D341Med (cell line): ENCODE measurements around the gene GYG2.
"Not testable (repeated sequence)": the region's sequence is repeated elsewhere in the genome, so short reads cannot be mapped to it uniquely, and the experiment has no call there.

ENCODE experiments used
- DNase-seq: peaks from one replicate; pipeline ENCODE4 v3.0.0; 2012; ENCODE audit warnings: low spot score

The GYG2 gene

DNA sequence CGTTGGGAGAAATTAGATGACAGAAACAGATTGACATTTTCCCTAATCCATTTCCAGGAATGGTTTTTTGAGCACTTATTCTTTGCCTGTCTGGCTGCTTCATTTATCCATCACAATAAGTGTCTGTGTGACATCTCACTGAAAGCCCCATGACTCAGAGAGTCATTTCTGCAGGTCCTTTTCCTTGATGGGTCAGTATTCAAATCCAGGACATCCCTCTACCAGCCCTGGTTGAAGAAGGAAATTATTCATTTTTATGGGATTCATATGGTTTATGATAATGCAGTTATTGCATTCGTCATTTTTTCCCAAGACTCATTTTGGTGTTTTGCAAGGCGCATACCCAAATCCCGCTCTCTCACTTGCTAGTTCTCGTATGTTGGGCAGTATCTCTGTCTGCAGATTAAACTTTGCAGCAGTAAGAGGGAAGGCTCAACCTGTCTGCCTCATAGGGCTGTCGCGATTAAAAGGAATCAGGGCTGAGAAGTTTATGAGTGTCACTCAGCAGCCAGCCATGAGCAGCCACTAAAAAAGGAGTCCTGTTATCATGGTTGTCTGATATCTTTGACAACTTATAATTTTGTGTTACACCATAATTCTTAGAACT is 44.0 kb downstream of the GYG2 start:
- DNase-seq = no peak

DNA sequence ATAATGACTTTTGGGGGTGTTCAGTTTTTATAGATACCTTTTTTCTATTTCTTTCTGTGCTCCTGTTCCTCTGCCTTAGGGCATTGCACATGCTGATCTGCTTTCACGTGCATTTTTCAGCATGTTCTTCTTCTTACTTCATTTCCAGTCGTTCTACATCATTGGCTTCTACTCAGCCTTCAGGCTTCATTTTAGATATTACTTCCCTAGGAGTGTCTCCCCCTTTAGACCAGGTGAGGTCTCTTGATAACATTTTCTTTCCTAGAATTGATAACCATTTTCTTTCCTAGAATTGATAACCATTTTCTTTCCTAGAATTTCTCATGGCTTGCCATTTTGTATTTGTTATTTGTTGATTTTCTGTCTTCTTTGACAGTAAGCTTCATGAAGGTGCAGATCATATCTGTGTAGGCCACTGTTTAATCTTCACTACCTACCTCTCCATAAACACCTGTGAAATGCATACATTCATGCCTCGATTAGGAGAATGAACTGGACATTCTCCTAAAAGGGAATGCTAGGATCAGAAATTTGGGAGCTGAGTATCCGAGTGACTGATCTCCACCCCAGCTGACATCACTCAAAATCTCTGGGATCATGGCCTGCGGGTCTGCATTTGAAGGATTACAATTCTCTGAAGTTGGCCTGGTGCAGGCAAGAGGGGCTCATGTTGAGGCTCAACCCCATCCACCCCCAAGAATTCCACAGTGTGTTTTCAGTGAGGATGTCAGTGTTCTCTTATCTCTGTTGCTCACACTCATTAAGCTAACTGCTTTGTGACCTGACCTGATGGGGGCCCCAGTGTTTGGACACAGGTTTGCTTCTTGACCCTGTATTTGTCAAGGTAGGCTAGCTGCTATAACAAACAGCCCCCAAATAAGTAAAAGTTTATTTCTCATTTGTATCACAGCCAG is 45.7 kb downstream of the GYG2 start:
- DNase-seq = no peak

DNA sequence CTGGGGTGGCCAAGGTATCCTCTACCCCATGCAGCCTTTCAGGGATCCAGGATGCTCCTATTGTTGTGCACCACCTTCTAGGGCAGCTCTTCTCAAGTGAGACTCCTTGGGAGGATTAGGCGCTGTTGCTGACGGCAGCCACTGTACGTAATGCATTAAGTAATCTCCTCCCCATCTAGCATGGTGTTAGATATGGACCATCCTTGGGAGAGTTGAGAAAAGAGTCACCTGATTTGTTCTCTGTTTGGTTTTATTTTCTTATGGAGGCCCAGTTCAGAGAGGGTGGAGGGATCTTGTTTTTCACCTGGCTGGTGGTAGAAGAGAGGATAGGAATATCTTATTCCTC is 46.4 kb downstream of the GYG2 start:
- DNase-seq = no peak

- DNase-seq = no peak
Measured at GRCh38 chrX:2875798-2876399, 47.2 kb downstream of the GYG2 start.

- DNase-seq = no peak
Measured at GRCh38 chrX:2878563-2878962, 49.8 kb downstream of the GYG2 start.

- no peak for DNase-seq
Measured at GRCh38 chrX:2879670-2880069, 50.9 kb downstream of the GYG2 start.

GRCh38 chrX:2883770-2884169 is 55.0 kb downstream of the GYG2 start:
- DNase-seq = no peak

GRCh38 chrX:2888309-2888708 is 59.6 kb downstream of the GYG2 start:
- DNase-seq = no peak

DNA sequence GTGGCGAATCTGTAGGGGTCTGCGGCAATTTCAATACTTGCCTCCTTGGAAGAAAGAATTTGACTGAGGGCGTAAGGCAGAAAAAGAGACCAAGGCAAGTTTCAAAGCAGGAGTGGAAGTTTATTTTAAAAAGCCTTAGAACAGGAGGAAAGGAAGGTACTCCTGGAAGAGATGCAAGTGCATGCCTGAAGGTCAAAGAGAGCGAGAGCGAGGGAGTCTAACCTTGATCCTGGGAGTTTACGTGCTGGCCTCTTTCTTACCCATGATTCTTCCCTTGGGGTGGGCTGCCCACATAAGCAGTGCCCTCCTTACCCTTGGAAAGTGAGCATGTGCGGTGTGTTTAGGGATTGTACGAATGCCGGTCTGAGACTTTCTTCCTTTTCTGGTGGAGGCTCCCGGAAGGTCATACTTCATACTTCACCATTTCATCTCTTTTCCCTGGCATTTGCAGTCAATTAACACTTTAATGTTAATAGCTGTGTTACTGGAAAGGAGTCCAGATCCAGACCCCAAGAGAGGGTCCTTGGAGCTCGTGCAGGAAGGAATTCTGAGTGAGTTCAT is 60.4 kb downstream of the GYG2 start:
- DNase-seq = no peak

DNA sequence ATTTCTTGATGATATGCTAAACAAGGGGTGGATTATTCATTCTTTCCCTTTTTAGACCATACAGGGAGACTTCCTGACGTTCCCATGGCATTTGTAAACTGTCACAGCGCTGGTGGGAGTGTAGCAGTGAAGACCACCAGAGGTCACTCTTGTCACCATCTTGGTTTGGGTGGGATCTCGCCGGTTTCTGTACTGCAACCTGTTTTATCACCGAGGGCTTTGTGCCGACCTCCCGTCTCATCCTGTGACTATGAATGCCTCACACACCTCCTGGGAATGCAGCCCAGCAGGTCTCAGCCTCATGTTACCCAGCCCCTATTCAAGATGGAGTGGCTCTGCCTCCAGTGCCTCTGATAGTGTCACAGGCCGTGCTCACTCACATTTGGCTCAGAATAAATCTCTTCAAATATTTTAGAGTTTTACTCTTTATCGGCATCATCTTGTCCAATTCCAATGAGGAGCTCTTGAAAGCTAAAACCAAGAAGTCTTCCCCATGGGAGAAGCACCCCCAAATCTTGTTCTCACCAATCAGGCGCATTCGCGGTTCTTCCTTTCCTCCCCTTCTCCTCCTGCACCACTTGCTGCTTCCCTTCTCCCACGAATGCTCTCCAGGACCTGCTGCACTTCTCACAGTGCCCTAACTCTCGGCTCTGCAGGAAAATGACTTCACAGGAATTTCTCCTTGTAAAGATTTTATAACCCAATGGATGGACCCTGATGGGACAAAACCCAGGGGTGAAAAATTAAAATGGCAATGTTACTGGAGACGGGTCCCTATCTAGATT is 61.2 kb downstream of the GYG2 start:
- DNase-seq = not testable (repeated sequence)

DNA sequence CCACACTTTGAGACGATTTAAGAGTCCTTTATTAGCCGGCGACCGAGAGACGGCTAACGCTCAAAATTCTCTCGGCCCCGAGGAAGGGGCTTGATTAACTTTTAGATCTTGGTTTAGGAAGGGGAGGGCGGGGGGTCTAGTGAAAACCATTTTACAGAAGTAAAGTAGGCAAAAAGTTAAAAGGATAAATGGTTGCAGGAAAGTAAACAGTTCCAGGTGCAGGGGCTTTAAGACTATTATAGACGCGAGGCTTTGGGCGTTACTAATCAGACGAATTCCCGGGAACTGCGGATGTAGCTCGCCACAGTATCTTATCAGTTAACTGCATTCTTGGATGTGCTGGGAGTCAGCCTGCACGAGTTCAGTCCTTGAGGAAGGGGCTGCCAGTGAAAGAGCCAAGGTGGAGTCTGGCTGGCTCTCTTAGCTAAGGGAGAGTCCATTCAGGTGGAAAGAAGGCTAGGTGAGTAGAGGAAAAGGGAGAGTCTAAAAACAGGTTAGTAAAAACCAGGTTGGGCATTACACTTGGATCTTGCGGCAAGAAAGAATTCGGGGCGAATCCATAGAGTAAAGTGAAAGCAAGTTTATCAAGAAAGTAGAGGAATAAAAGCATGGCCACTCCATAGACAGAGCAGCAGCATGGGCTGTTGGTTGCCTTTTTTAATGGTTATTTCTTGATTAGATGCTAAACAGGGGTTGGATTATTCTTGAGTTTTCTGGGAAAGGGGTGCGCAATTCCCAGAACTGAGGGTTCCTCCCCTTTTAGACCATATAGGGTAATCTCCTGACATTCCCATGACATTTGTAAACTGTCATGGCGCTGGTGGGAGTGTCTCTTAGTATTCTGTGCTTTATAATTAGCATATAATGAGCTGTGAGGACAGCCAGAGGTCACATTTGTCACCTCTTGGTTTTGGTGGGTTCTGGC is 62.1 kb downstream of the GYG2 start:
- not testable (repeated sequence) for DNase-seq

DNA sequence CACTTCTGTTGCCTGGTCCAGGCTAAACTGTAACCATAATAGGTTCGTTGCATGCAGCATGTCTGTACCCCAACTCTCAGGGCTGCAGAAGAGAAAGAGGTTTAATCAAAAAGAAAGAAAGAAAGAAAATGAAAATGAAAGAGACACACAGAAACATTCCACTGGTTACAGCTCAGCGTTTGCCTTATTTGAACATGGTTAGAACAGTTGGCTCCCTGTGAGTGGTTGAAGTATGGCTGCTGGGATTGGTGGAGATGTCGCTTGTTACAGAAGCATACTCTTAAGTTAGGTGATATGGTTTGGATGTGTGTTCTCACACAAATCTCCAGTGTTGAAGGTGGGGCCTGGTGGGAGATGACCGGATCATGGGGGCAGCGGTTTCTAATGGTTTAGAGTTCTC is 64.1 kb downstream of the GYG2 start:
- DNase-seq = no peak

GRCh38 chrX:2894885-2895292 is 66.2 kb downstream of the GYG2 start:
- no peak for DNase-seq

GRCh38 chrX:2897311-2897689 is 68.6 kb downstream of the GYG2 start:
- DNase-seq = no peak

DNA sequence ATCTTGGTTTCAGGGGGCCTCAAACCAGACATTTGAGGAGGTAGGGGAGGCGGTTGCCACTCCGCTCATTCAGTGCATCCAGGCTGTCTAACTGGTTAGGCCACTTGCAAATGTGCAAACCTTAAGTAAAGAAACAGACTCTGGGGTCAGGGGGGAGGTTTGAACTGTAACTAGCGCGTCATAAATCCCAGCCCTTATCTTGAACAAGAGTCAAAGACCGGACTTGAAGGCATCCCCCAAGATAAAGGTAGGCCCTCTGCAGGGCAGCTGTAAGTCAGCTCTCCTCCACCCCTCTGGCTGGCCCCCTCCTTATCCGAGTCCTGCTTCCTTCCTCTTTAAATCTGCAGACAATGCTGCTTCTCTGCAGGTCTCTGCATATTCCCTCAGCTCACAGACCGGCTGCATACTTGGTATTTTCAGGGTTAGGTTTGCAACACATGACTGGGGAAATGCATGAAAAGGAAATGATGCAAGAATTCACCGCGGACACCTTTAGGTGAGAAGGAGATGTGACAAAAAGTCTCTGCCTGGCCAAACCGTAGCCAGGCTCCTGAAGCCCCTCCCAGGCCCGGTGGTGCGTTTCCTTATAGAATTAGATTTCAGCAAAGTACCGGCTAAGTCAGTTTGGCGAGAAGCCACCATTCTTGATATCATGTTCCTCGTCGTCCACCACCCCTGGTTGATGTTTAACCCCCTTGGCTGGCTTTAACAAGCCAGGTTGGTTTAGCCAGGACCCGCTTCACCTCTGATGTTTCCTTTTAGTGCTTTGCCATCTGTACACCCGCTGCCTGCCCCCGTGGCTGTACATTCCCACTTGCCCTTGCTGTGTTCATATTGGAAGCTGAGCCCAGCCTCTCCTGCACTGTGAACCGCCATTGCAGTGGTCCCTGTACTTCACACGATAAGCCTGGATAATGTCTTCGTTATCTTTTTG is 69.2 kb downstream of the GYG2 start:
- not testable (repeated sequence) for DNase-seq

GRCh38 chrX:2898846-2899512 is 70.2 kb downstream of the GYG2 start:
- DNase-seq = no peak

GRCh38 chrX:2901367-2902036 is 72.8 kb downstream of the GYG2 start:
- no peak for DNase-seq

DNA sequence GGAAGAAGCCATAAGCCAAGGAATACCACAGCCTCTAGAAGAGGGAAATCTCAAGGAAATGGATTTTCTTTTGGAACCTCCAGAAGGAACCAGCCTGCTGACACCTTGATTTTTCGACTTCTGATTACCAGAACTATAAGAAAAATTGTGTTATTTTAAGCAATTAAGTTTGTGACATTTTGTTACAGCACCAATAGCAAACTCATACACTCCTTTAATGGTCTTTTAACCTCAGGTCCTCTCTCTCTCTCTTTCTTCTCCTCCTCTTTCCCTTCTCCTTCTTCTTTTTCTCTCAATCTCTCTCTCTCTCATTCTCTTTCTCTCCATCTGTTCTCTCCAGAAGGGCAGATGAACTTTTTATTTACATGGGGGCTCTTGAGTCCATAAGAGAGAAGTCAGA is 74.1 kb downstream of the GYG2 start:
- no peak for DNase-seq

DNA sequence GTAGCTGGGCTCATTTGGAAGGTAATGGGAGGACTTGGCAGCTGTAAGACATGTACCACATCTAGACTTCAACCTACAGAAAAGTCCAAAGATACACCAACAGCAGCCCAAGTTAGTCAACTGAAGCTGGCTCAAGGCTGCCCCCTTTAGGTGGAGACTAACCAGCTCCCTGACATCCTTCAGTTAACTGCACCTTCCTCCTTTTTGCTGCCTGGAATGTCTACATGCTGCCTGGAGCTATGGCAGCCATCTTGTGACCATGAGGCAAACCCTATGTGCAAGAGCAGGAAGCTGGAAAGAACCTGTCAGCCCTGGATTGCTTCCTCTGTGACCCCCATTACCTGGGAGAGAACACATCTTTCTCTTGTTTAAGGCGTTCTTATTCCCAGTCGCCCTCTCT is 74.6 kb downstream of the GYG2 start:
- no peak for DNase-seq
